ENCODE data around the gene SAP30BP.

GRCh38 chr17:75681289-75681688 lies 14.2 kb downstream of the SAP30BP start:
- TF ChIP-seq SIN3A (IDR thresholded peaks at IDR 0.05; ENCODE audit: borderline replicate concordance, insufficient read depth, low read length) (no peak), TAF1 (IDR thresholded peaks at IDR 0.05; ENCODE audit: borderline replicate concordance, insufficient read depth, low read length) (no peak), POLR2AphosphoS5 (IDR thresholded peaks at IDR 0.05; ENCODE audit: low read depth, low read length) (no peak), FOXP2 (optimal IDR thresholded peaks at IDR 0.05; ENCODE audit: borderline replicate concordance, extremely low read depth, extremely low read length, insufficient read depth) (no peak)
- TF ChIP-seq, protein P1, sequence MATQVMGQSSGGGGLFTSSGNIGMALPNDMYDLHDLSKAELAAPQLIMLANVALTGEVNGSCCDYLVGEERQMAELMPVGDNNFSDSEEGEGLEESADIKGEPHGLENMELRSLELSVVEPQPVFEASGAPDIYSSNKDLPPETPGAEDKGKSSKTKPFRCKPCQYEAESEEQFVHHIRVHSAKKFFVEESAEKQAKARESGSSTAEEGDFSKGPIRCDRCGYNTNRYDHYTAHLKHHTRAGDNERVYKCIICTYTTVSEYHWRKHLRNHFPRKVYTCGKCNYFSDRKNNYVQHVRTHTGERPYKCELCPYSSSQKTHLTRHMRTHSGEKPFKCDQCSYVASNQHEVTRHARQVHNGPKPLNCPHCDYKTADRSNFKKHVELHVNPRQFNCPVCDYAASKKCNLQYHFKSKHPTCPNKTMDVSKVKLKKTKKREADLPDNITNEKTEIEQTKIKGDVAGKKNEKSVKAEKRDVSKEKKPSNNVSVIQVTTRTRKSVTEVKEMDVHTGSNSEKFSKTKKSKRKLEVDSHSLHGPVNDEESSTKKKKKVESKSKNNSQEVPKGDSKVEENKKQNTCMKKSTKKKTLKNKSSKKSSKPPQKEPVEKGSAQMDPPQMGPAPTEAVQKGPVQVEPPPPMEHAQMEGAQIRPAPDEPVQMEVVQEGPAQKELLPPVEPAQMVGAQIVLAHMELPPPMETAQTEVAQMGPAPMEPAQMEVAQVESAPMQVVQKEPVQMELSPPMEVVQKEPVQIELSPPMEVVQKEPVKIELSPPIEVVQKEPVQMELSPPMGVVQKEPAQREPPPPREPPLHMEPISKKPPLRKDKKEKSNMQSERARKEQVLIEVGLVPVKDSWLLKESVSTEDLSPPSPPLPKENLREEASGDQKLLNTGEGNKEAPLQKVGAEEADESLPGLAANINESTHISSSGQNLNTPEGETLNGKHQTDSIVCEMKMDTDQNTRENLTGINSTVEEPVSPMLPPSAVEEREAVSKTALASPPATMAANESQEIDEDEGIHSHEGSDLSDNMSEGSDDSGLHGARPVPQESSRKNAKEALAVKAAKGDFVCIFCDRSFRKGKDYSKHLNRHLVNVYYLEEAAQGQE (IDR thresholded peaks at IDR 0.05; ENCODE audit: insufficient read depth in 1 of 2, low read depth in 2 of 2, low read length in 2 of 2), result no peak

Data from PFSK-1 (cell line).